CD4-positive, alpha-beta T cell (primary cell): ENCODE data around the gene ACOT2. TPM values are rescaled to one million over a fixed set of nuclear protein-coding genes. Genes with fewer than 3 reads are reported as not detected.

Experiments used
- ATAC-seq: fragments of 200-7000 bp; cut with Tn5 transposase; one replicate; pipeline ENCODE4 v1.10.0; 2022; ENCODE audit warnings: mild to moderate bottlenecking; ENCODE audit not compliant: poor library complexity
- CTCF ChIA-PET: fragments of 350-600 bp; sonication (Branson Sonifier 250); formaldehyde crosslinking; loops from one replicate; lab custom pipeline; 2021; ENCODE audit warnings: antibody characterized with exemption, inconsistent platforms; lab: Charles Lee
- POLR2A ChIA-PET: fragments of 350-600 bp; sonication (Branson Sonifier 250); formaldehyde crosslinking; loops from one replicate; lab custom pipeline; 2021; ENCODE audit warnings: antibody characterized with exemption, inconsistent platforms; lab: Charles Lee
- DNase-seq, 14 experiments: peaks; one replicate each; pipeline ENCODE4 v3.0.0-alpha.2; 2013 to 2020; ENCODE audit warnings: mixed read lengths in 2 of 14
- H3K27ac ChIP-seq, 2 donors: one replicate each; pipeline versions ENCODE4 v1.5.1 to v1.7.0; 2013; ENCODE audit warnings: low read length in 2 of 2, low read depth in 1 of 2, mild to moderate bottlenecking in 1 of 2
- H3K27me3 ChIP-seq, 2 experiments: 1 replicate in 1 of 2; 2 replicates in 1 of 2; pipeline versions ENCODE4 v1.6.1 to v1.7.0; 2013; ENCODE audit warnings: low read length in 2 of 2, control low read depth in 1 of 2, mild to moderate bottlenecking in 1 of 2, moderate library complexity in 1 of 2; ENCODE audit not compliant: insufficient read depth in 2 of 2, control insufficient read depth in 1 of 2
- H3K36me3 ChIP-seq: one replicate; pipeline ENCODE4 v1.6.1; 2013; ENCODE audit warnings: low read length, control low read depth; ENCODE audit not compliant: insufficient read depth
- H3K4me1 ChIP-seq: one replicate; pipeline ENCODE4 v1.6.1; 2013; ENCODE audit warnings: low read length, control low read depth; ENCODE audit not compliant: insufficient read depth
- H3K4me3 ChIP-seq: one replicate; pipeline ENCODE4 v1.5.1; 2013; ENCODE audit warnings: mild to moderate bottlenecking, low read length, moderate library complexity
- H3K9me3 ChIP-seq, 2 experiments: 1 replicate in 1 of 2; 2 replicates in 1 of 2; pipeline versions ENCODE4 v1.6.1 to v1.7.0; 2013; ENCODE audit warnings: low read length in 2 of 2, mild to moderate bottlenecking in 2 of 2, control low read depth in 1 of 2, moderate library complexity in 1 of 2; ENCODE audit not compliant: control insufficient read depth in 1 of 2, insufficient read depth in 1 of 2
- H3K27ac Mint-ChIP-seq: one replicate; pipeline ENCODE4 v1.8.0; 2020; ENCODE audit warnings: mixed read lengths
- H3K27me3 Mint-ChIP-seq: one replicate; pipeline ENCODE4 v1.8.0; 2021; ENCODE audit warnings: mixed read lengths
- H3K36me3 Mint-ChIP-seq: one replicate; pipeline ENCODE4 v1.8.0; 2021; ENCODE audit warnings: low read depth, mixed read lengths
- H3K4me1 Mint-ChIP-seq: one replicate; pipeline ENCODE4 v1.8.0; 2021; ENCODE audit warnings: low read depth, mixed read lengths
- H3K4me3 Mint-ChIP-seq: one replicate; pipeline ENCODE4 v1.8.0; 2020; ENCODE audit warnings: mild to moderate bottlenecking, mixed read lengths
- H3K9me3 Mint-ChIP-seq: one replicate; pipeline ENCODE4 v1.8.0; 2020; ENCODE audit warnings: mixed read lengths
- CTCF ChIP-seq: fragments of 200-600 bp; IDR thresholded peaks from one replicate; pipeline ENCODE4 v1.8.0; 2022; ENCODE audit warnings: antibody characterized with exemption, mild to moderate bottlenecking
- intact Hi-C, 2 experiments: fragments of 100-400 bp; cut with DNase I in 1 of 2; cut with micrococcal nuclease in 1 of 2; formaldehyde crosslinking; loops; one replicate each; pipeline versions ENCODE4 v1.15.1 to v1.9.0; 2023 to 2025; cut with DNase I, micrococcal nuclease
- total RNA-seq, 174 experiments: library from RNA in 2 of 174; stranded (reverse) in 2 of 174; gene quantifications; one replicate each; pipeline ENCODE4 v1.2.3 and lab custom pipeline; 2021 to 2026

ACOT2 gene
- total RNA-seq, 2 experiments from 2014 or later, result 16.1 to 17.6 TPM

DNA sequence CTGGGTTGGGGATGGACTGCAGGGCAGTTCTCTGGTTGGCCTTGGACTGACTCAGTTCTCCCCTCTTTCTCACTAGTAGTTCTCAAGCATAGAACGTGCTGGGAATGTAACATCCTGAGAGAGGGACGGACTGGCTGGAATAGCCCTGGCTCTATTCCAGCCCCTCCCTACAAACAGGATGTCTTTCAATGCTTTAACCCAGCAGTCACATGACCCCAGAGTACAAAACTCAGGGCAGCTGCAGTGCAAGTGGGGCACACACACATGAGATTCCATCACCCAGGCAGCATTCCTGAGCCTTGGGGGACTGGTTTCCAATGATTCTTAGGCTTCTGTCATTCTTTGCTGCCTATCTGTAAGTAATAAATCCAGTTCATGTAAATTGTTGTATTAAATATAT lies 41.7 kb downstream of the ACOT2 start:
- no peak overlapping the region for H3K4me3 Mint-ChIP-seq

GRCh38 chr14:73612339-73613045 lies 43.5 kb downstream of the ACOT2 start, which contains the start of gene ACOT6:
Gene ACOT6 (plus strand): TSS chr14:73612517. CDS start chr14:73612572, 55 bp downstream.
- ATAC-seq (peak; percentile 89), DNase-seq (peak; percentile 40 to 88 (median 60))
- peak within 1 kb of the TSS; percentile 16 to 45 for H3K27ac ChIP-seq
- peaks cover 3% of the 10 kb centered on the region for H3K36me3 Mint-ChIP-seq
- intact Hi-C loops, result loop anchor here (1.0 to 5.0 kb wide), 4 partner anchors 20 to 120 kb away; partner anchors contain the start of genes ACOT2 (in 2 of the 2) and RIOX1 (in 1 of the 2)
- H3K9me3 Mint-ChIP-seq, result no peaks in the 10 kb centered on the region
- ChIA-PET CTCF (no interaction called here), POLR2A (interaction anchor here (0.7 to 3.0 kb wide), 32 partner anchors 12 to 584 kb away, joined by 3 to 90 read pairs (median 5); partner anchors contain the start of genes ACOT2, ACOT4, DNAL1 and NUMB)
- no peaks in the 10 kb centered on the region for H3K9me3 ChIP-seq
- H3K4me1 ChIP-seq, result peaks cover 10% of the 10 kb centered on the region
- H3K27me3 ChIP-seq, result no peaks in the 10 kb centered on the region
- no peaks in the 10 kb centered on the region for H3K27me3 Mint-ChIP-seq
- H3K4me3 ChIP-seq, result peak within 1 kb of the TSS; percentile 56
- H3K36me3 ChIP-seq, result no peaks in the 10 kb centered on the region
- peak within 1 kb of the TSS; percentile 91 for H3K4me3 Mint-ChIP-seq
- peaks cover 7% of the 10 kb centered on the region for H3K4me1 Mint-ChIP-seq
- H3K27ac Mint-ChIP-seq, result peak within 1 kb of the TSS; percentile 82
- TF ChIP-seq CTCF, result no peak

More for the DNA sequence above, 41.7 kb downstream of the ACOT2 start:
- ChIA-PET POLR2A (interaction anchor here (1.2 kb wide), 1 partner anchor 19 kb away, joined by 3 read pairs; the partner anchor contains the start of gene ACOT4), CTCF (interaction anchor here (0.7 kb wide), 1 partner anchor 315 kb away, joined by 3 read pairs; no protein-coding TSS in a partner anchor)
- TF ChIP-seq CTCF, result no peak
- Histone ChIP-seq H3K36me3 (no peaks in the 10 kb centered on the region), H3K4me3 (no peak overlapping the region), H3K4me1 (peaks cover 10% of the 10 kb centered on the region), H3K27ac (no peak overlapping the region), H3K9me3 (no peaks in the 10 kb centered on the region), H3K27me3 (no peaks in the 10 kb centered on the region)
- Mint-ChIP-seq H3K4me1 (peaks cover 7% of the 10 kb centered on the region), H3K27ac (peak overlapping the region; percentile 42), H3K9me3 (no peaks in the 10 kb centered on the region), H3K27me3 (no peaks in the 10 kb centered on the region), H3K36me3 (peaks cover 3% of the 10 kb centered on the region)
- no peak for ATAC-seq
- DNase-seq, result no peak
- intact Hi-C loops, result loop anchor here in 1 of 2 experiments (5.0 kb wide), 1 partner anchor 118 kb away; the partner anchor contains the start of gene RIOX1

- H3K4me1 ChIP-seq, result peaks cover 10% of the 10 kb centered on the region
- Mint-ChIP-seq H3K4me1 (peaks cover 7% of the 10 kb centered on the region), H3K27me3 (no peaks in the 10 kb centered on the region), H3K9me3 (no peaks in the 10 kb centered on the region), H3K36me3 (peaks cover 3% of the 10 kb centered on the region), H3K27ac (peak overlapping the region; percentile 82), H3K4me3 (peak overlapping the region; percentile 91)
- CTCF ChIA-PET, result no interaction called here
- ATAC-seq, result no peak
- no peaks in the 10 kb centered on the region for H3K9me3 ChIP-seq
- DNase-seq, result no peak
- no peaks in the 10 kb centered on the region for H3K36me3 ChIP-seq
- H3K27me3 ChIP-seq, result no peaks in the 10 kb centered on the region
- intact Hi-C loops, result loop anchor here (2.0 to 5.0 kb wide), 3 partner anchors 20 to 121 kb away; partner anchors contain the start of genes ACOT2 (in 2 of the 2) and RIOX1 (in 1 of the 2)
- POLR2A ChIA-PET, result interaction anchor here (0.7 to 3.0 kb wide), 30 partner anchors 12 to 555 kb away, joined by 3 to 90 read pairs (median 5); partner anchors contain the start of genes ACOT2, ACOT4, DNAL1 and NUMB
- TF ChIP-seq CTCF, result no peak
- peak overlapping the region in 1 of 2 donors; percentile 16 for H3K27ac ChIP-seq
- peak overlapping the region; percentile 56 for H3K4me3 ChIP-seq
Measured at GRCh38 chr14:73613046-73613383, 44.0 kb downstream of the ACOT2 start.
